ENCODE data around the gene NR2C2.
A peak's percentile ranks its signal among the peaks of the same experiment; 100 is the strongest.

Gene NR2C2

GRCh38 chr3:15064835-15065549, 117.6 kb downstream of the NR2C2 start, which contains the start of gene MRPS25:
MRPS25 (minus strand) TSS chr3:15065315; CDS start chr3:15065194, 121 bp downstream.
- DNase-seq (ENCODE audit: low spot score) = peak; percentile 90
- Histone ChIP-seq H3K4me1 (ENCODE audit: insufficient read depth, poor library complexity, severe bottlenecking) (no peaks in the 10 kb centered on the region), H3K27ac (ENCODE audit: poor library complexity, severe bottlenecking) (peak within 1 kb of the TSS; percentile 40), H3K36me3 (ENCODE audit: low read depth) (peaks cover 19% of the 10 kb centered on the region), H3K27me3 (ENCODE audit: insufficient read depth, poor library complexity, severe bottlenecking) (no peaks in the 10 kb centered on the region), H3K9me3 (ENCODE audit: severe bottlenecking) (no peaks in the 10 kb centered on the region), H3K4me3 (ENCODE audit: severe bottlenecking) (peak within 1 kb of the TSS; percentile 63)
- TF ChIP-seq, protein P1, sequence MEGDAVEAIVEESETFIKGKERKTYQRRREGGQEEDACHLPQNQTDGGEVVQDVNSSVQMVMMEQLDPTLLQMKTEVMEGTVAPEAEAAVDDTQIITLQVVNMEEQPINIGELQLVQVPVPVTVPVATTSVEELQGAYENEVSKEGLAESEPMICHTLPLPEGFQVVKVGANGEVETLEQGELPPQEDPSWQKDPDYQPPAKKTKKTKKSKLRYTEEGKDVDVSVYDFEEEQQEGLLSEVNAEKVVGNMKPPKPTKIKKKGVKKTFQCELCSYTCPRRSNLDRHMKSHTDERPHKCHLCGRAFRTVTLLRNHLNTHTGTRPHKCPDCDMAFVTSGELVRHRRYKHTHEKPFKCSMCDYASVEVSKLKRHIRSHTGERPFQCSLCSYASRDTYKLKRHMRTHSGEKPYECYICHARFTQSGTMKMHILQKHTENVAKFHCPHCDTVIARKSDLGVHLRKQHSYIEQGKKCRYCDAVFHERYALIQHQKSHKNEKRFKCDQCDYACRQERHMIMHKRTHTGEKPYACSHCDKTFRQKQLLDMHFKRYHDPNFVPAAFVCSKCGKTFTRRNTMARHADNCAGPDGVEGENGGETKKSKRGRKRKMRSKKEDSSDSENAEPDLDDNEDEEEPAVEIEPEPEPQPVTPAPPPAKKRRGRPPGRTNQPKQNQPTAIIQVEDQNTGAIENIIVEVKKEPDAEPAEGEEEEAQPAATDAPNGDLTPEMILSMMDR (IDR thresholded peaks at IDR 0.05; ENCODE audit: poor library complexity, severe bottlenecking) = no peak
- ATAC-seq (ENCODE audit: low read depth) = peak; percentile 97

DNA sequence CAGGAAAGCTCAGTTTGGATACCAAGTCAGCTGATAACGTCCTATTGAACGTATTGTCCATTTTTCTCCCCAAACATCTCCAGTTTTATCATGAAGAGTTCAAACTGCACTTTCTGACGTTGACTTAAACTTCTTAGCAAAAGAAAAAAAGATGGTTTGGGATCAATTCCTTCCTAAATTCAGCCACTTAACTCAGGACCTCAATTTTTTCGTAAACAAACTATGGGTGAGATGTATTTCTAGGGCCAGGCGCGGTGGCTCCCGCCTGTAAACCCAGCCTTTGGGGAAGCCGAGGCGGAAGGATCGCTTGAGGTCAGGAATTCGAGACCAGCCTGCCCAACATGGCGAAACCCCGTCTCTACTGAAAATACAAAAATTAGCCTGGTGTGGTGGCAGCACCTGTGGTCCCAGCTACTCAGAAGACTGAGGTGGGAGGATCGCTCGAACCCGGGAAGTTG, 118.2 kb downstream of the NR2C2 start:
- no peak for DNase-seq (ENCODE audit: low spot score)
- H3K9me3 ChIP-seq (ENCODE audit: severe bottlenecking) = no peaks in the 10 kb centered on the region
- H3K4me3 ChIP-seq (ENCODE audit: severe bottlenecking) = peak overlapping the region; percentile 63
- H3K27me3 ChIP-seq (ENCODE audit: insufficient read depth, poor library complexity, severe bottlenecking) = no peaks in the 10 kb centered on the region
- no peak for ATAC-seq (ENCODE audit: low read depth)
- peak overlapping the region; percentile 40 for H3K27ac ChIP-seq (ENCODE audit: poor library complexity, severe bottlenecking)
- no peaks in the 10 kb centered on the region for H3K4me1 ChIP-seq (ENCODE audit: insufficient read depth, poor library complexity, severe bottlenecking)
- TF ChIP-seq, protein P1 (IDR thresholded peaks at IDR 0.05; ENCODE audit: poor library complexity, severe bottlenecking) = no peak
- peaks cover 14% of the 10 kb centered on the region for H3K36me3 ChIP-seq (ENCODE audit: low read depth)

- ATAC-seq (ENCODE audit: low read depth) = no peak
- H3K36me3 ChIP-seq (ENCODE audit: low read depth) = peaks cover 13% of the 10 kb centered on the region
Observed at GRCh38 chr3:15066467-15066866, 119.1 kb downstream of the NR2C2 start.

GRCh38 chr3:15069441-15069840, 122.1 kb downstream of the NR2C2 start:
- Histone ChIP-seq H3K27me3 (ENCODE audit: insufficient read depth, poor library complexity, severe bottlenecking) (no peaks in the 10 kb centered on the region), H3K9me3 (ENCODE audit: severe bottlenecking) (no peaks in the 10 kb centered on the region), H3K27ac (ENCODE audit: poor library complexity, severe bottlenecking) (no peak overlapping the region), H3K36me3 (ENCODE audit: low read depth) (peaks cover 28% of the 10 kb centered on the region), H3K4me3 (ENCODE audit: severe bottlenecking) (no peak overlapping the region), H3K4me1 (ENCODE audit: insufficient read depth, poor library complexity, severe bottlenecking) (no peaks in the 10 kb centered on the region)
- TF ChIP-seq, protein P1 (IDR thresholded peaks at IDR 0.05; ENCODE audit: poor library complexity, severe bottlenecking) = no peak
- DNase-seq (ENCODE audit: low spot score) = no peak
- ATAC-seq (ENCODE audit: low read depth) = no peak

More at GRCh38 chr3:15066467-15066866, 119.1 kb downstream of the NR2C2 start:
- no peak for DNase-seq (ENCODE audit: low spot score)
- H3K27ac ChIP-seq (ENCODE audit: poor library complexity, severe bottlenecking) = no peak overlapping the region
- H3K4me1 ChIP-seq (ENCODE audit: insufficient read depth, poor library complexity, severe bottlenecking) = no peaks in the 10 kb centered on the region
- TF ChIP-seq, protein P1 (IDR thresholded peaks at IDR 0.05; ENCODE audit: poor library complexity, severe bottlenecking) = no peak
- H3K9me3 ChIP-seq (ENCODE audit: severe bottlenecking) = no peaks in the 10 kb centered on the region
- H3K27me3 ChIP-seq (ENCODE audit: insufficient read depth, poor library complexity, severe bottlenecking) = no peaks in the 10 kb centered on the region
- no peak overlapping the region for H3K4me3 ChIP-seq (ENCODE audit: severe bottlenecking)

DNA sequence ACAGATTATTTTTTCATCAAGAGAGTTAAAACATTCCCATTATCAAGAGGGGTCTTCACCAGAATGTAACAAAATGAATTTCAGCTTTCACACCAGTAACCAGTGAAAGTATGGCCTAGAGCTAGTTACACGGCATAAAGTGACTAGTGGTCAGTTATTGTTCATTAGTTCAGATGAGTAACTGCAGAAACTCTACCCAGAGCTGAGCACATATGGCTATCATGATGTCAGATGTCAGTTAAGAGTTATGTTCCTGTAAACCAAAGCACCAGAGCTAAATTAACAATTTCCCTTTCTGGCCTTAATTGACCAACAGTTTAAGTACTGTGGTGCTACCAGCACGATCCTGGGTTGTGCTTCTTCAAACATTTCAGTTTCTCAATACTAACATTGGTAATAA, 124.3 kb downstream of the NR2C2 start:
- TF ChIP-seq, protein P1 (IDR thresholded peaks at IDR 0.05; ENCODE audit: poor library complexity, severe bottlenecking) = no peak
- Histone ChIP-seq H3K27me3 (ENCODE audit: insufficient read depth, poor library complexity, severe bottlenecking) (no peaks in the 10 kb centered on the region), H3K4me1 (ENCODE audit: insufficient read depth, poor library complexity, severe bottlenecking) (no peaks in the 10 kb centered on the region), H3K4me3 (ENCODE audit: severe bottlenecking) (no peak overlapping the region), H3K36me3 (ENCODE audit: low read depth) (peaks cover 48% of the 10 kb centered on the region), H3K9me3 (ENCODE audit: severe bottlenecking) (no peaks in the 10 kb centered on the region), H3K27ac (ENCODE audit: poor library complexity, severe bottlenecking) (no peak overlapping the region)
- DNase-seq (ENCODE audit: low spot score) (no peak), ATAC-seq (ENCODE audit: low read depth) (no peak)
